ENCODE measurements around the gene PPP3R1.

Gene PPP3R1

GRCh38 chr2:68251855-68252399 lies 405 bp downstream of the PPP3R1 start:
- Histone ChIP-seq H3K4me3 (ENCODE audit: insufficient read depth in 1 of 2, low read depth in 1 of 2, low read length in 2 of 2) (peak overlapping the region; percentile 81 to 91), H3K18ac (ENCODE audit: low read depth in 1 of 2, low read length in 2 of 2) (peak overlapping the region; percentile 81 to 94), H2BK5ac (ENCODE audit: low read depth, low read length, poor library complexity, severe bottlenecking) (peak overlapping the region; percentile 84), H3K4me2 (ENCODE audit: low read length, poor library complexity, severe bottlenecking) (peak overlapping the region; percentile 92), H4K91ac (ENCODE audit: low read length) (peak overlapping the region; percentile 72), H3K36me3 (ENCODE audit: control insufficient read depth in 1 of 2, insufficient read depth in 2 of 2, low read depth in 1 of 2, low read length in 2 of 2) (no peaks in the 10 kb centered on the region), H2AK5ac (ENCODE audit: low read length, severe bottlenecking) (no peak overlapping the region), H3K4ac (ENCODE audit: low read depth in 1 of 2, low read length in 2 of 2) (peak overlapping the region; percentile 89 to 97), H4K8ac (ENCODE audit: low read length) (peak overlapping the region; percentile 75), H3K79me1 (replicated peaks; ENCODE audit: low read length, poor library complexity, severe bottlenecking) (no peaks in the 10 kb centered on the region), H3K9ac (ENCODE audit: low read length) (peak overlapping the region; percentile 95), H3K14ac (ENCODE audit: low read length in 2 of 2) (peak overlapping the region; percentile 74 to 89), H2BK12ac (ENCODE audit: low read length in 2 of 2) (peak overlapping the region; percentile 54 to 73), H3K27me3 (ENCODE audit: control insufficient read depth in 1 of 2, insufficient read depth in 1 of 2, low read length in 2 of 2) (no peaks in the 10 kb centered on the region), H2BK15ac (ENCODE audit: low read depth, poor library complexity, severe bottlenecking) (peak overlapping the region; percentile 86), H3K23ac (ENCODE audit: low read length in 2 of 2) (peak overlapping the region; percentile 85 to 89), H3K9me3 (ENCODE audit: control insufficient read depth, low read length) (no peaks in the 10 kb centered on the region), H2AFZ (ENCODE audit: low read depth, low read length) (peak overlapping the region; percentile 29), H3K27ac (ENCODE audit: low read length, poor library complexity, severe bottlenecking) (peak overlapping the region; percentile 91), H3K4me1 (ENCODE audit: control insufficient read depth, insufficient read depth, low read depth, low read length) (peaks cover 1% of the 10 kb centered on the region), H2BK120ac (ENCODE audit: low read depth, low read length) (peak overlapping the region; percentile 84)
- DNase-seq, result no peak
- 0% methylated on average over 17 of the region's 78 CpGs for WGBS

GRCh38 chr2:68251187-68251854 lies 1.0 kb downstream of the PPP3R1 start:
- H4K91ac ChIP-seq (ENCODE audit: low read length), result no peak overlapping the region
- H2AFZ ChIP-seq (ENCODE audit: low read depth, low read length), result no peak overlapping the region
- no peak overlapping the region for H4K8ac ChIP-seq (ENCODE audit: low read length)
- no peaks in the 10 kb centered on the region for H3K36me3 ChIP-seq (ENCODE audit: control insufficient read depth in 1 of 2, insufficient read depth in 2 of 2, low read depth in 1 of 2, low read length in 2 of 2)
- H3K4me2 ChIP-seq (ENCODE audit: low read length, poor library complexity, severe bottlenecking), result peak overlapping the region; percentile 92
- peak overlapping the region in 1 of 2 experiments; percentile 93 for H3K14ac ChIP-seq (ENCODE audit: low read length in 2 of 2)
- DNase-seq, result peak; percentile 86
- H2BK5ac ChIP-seq (ENCODE audit: low read depth, low read length, poor library complexity, severe bottlenecking), result peak overlapping the region; percentile 76
- no peaks in the 10 kb centered on the region for H3K9me3 ChIP-seq (ENCODE audit: control insufficient read depth, low read length)
- peak overlapping the region; percentile 95 for H3K9ac ChIP-seq (ENCODE audit: low read length)
- peak overlapping the region; percentile 98 for H3K27ac ChIP-seq (ENCODE audit: low read length, poor library complexity, severe bottlenecking)
- peak overlapping the region; percentile 84 for H2BK120ac ChIP-seq (ENCODE audit: low read depth, low read length)
- peak overlapping the region; percentile 89 for H2BK15ac ChIP-seq (ENCODE audit: low read depth, poor library complexity, severe bottlenecking)
- H3K4me1 ChIP-seq (ENCODE audit: control insufficient read depth, insufficient read depth, low read depth, low read length), result peaks cover 3% of the 10 kb centered on the region
- H3K18ac ChIP-seq (ENCODE audit: low read depth in 1 of 2, low read length in 2 of 2), result peak overlapping the region; percentile 94 to 96
- H3K27me3 ChIP-seq (ENCODE audit: control insufficient read depth in 1 of 2, insufficient read depth in 1 of 2, low read length in 2 of 2), result no peaks in the 10 kb centered on the region
- 1% methylated on average over 20 of the region's 41 CpGs for WGBS
- H2AK5ac ChIP-seq (ENCODE audit: low read length, severe bottlenecking), result peak overlapping the region; percentile 47
- H3K4me3 ChIP-seq (ENCODE audit: insufficient read depth in 1 of 2, low read depth in 1 of 2, low read length in 2 of 2), result peak overlapping the region; percentile 81 to 91
- peak overlapping the region; percentile 24 to 94 for H3K4ac ChIP-seq (ENCODE audit: low read depth in 1 of 2, low read length in 2 of 2)
- H3K23ac ChIP-seq (ENCODE audit: low read length in 2 of 2), result peak overlapping the region in 1 of 2 experiments; percentile 89
- peak overlapping the region in 1 of 2 experiments; percentile 94 for H2BK12ac ChIP-seq (ENCODE audit: low read length in 2 of 2)
- H3K79me1 ChIP-seq (replicated peaks; ENCODE audit: low read length, poor library complexity, severe bottlenecking), result no peaks in the 10 kb centered on the region

GRCh38 chr2:68250652-68251186 lies 1.6 kb downstream of the PPP3R1 start:
- Histone ChIP-seq H3K27me3 (ENCODE audit: control insufficient read depth in 1 of 2, insufficient read depth in 1 of 2, low read length in 2 of 2) (no peaks in the 10 kb centered on the region), H3K4me2 (ENCODE audit: low read length, poor library complexity, severe bottlenecking) (peak overlapping the region; percentile 92), H3K18ac (ENCODE audit: low read depth in 1 of 2, low read length in 2 of 2) (no peak overlapping the region), H2BK12ac (ENCODE audit: low read length in 2 of 2) (no peak overlapping the region), H3K36me3 (ENCODE audit: control insufficient read depth in 1 of 2, insufficient read depth in 2 of 2, low read depth in 1 of 2, low read length in 2 of 2) (no peaks in the 10 kb centered on the region), H4K8ac (ENCODE audit: low read length) (no peak overlapping the region), H3K4me1 (ENCODE audit: control insufficient read depth, insufficient read depth, low read depth, low read length) (peaks cover 3% of the 10 kb centered on the region), H3K4ac (ENCODE audit: low read depth in 1 of 2, low read length in 2 of 2) (no peak overlapping the region), H3K9me3 (ENCODE audit: control insufficient read depth, low read length) (no peaks in the 10 kb centered on the region), H4K91ac (ENCODE audit: low read length) (no peak overlapping the region), H2BK5ac (ENCODE audit: low read depth, low read length, poor library complexity, severe bottlenecking) (no peak overlapping the region), H3K79me1 (replicated peaks; ENCODE audit: low read length, poor library complexity, severe bottlenecking) (no peaks in the 10 kb centered on the region), H3K4me3 (ENCODE audit: insufficient read depth in 1 of 2, low read depth in 1 of 2, low read length in 2 of 2) (peak overlapping the region in 1 of 2 experiments; percentile 91), H2AFZ (ENCODE audit: low read depth, low read length) (no peak overlapping the region), H2BK15ac (ENCODE audit: low read depth, poor library complexity, severe bottlenecking) (no peak overlapping the region), H3K9ac (ENCODE audit: low read length) (peak overlapping the region; percentile 95), H3K14ac (ENCODE audit: low read length in 2 of 2) (no peak overlapping the region), H3K27ac (ENCODE audit: low read length, poor library complexity, severe bottlenecking) (peak overlapping the region; percentile 98), H2BK120ac (ENCODE audit: low read depth, low read length) (no peak overlapping the region), H3K23ac (ENCODE audit: low read length in 2 of 2) (no peak overlapping the region), H2AK5ac (ENCODE audit: low read length, severe bottlenecking) (no peak overlapping the region)
- 8% methylated on average over 13 of the region's 15 CpGs for WGBS
- DNase-seq, result no peak

- no peak overlapping the region for H2BK12ac ChIP-seq (ENCODE audit: low read length in 2 of 2)
- no peak overlapping the region for H3K14ac ChIP-seq (ENCODE audit: low read length in 2 of 2)
- peaks cover 3% of the 10 kb centered on the region for H3K4me1 ChIP-seq (ENCODE audit: control insufficient read depth, insufficient read depth, low read depth, low read length)
- no peak overlapping the region for H4K91ac ChIP-seq (ENCODE audit: low read length)
- no peak overlapping the region for H3K23ac ChIP-seq (ENCODE audit: low read length in 2 of 2)
- no peak overlapping the region for H2AK5ac ChIP-seq (ENCODE audit: low read length, severe bottlenecking)
- H3K79me1 ChIP-seq (replicated peaks; ENCODE audit: low read length, poor library complexity, severe bottlenecking), result no peaks in the 10 kb centered on the region
- H3K9me3 ChIP-seq (ENCODE audit: control insufficient read depth, low read length), result no peaks in the 10 kb centered on the region
- no peaks in the 10 kb centered on the region for H3K36me3 ChIP-seq (ENCODE audit: control insufficient read depth in 1 of 2, insufficient read depth in 2 of 2, low read depth in 1 of 2, low read length in 2 of 2)
- no peak for DNase-seq
- H3K27ac ChIP-seq (ENCODE audit: low read length, poor library complexity, severe bottlenecking), result no peak overlapping the region
- H2BK120ac ChIP-seq (ENCODE audit: low read depth, low read length), result no peak overlapping the region
- H3K27me3 ChIP-seq (ENCODE audit: control insufficient read depth in 1 of 2, insufficient read depth in 1 of 2, low read length in 2 of 2), result no peaks in the 10 kb centered on the region
- no peak overlapping the region for H3K18ac ChIP-seq (ENCODE audit: low read depth in 1 of 2, low read length in 2 of 2)
- peak overlapping the region; percentile 95 for H3K9ac ChIP-seq (ENCODE audit: low read length)
- no peak overlapping the region for H2AFZ ChIP-seq (ENCODE audit: low read depth, low read length)
- WGBS, result 40% methylated on average over 3 of the region's 5 CpGs
- H3K4me3 ChIP-seq (ENCODE audit: insufficient read depth in 1 of 2, low read depth in 1 of 2, low read length in 2 of 2), result peak overlapping the region in 1 of 2 experiments; percentile 91
- peak overlapping the region; percentile 92 for H3K4me2 ChIP-seq (ENCODE audit: low read length, poor library complexity, severe bottlenecking)
- no peak overlapping the region for H2BK15ac ChIP-seq (ENCODE audit: low read depth, poor library complexity, severe bottlenecking)
- H2BK5ac ChIP-seq (ENCODE audit: low read depth, low read length, poor library complexity, severe bottlenecking), result no peak overlapping the region
- no peak overlapping the region for H3K4ac ChIP-seq (ENCODE audit: low read depth in 1 of 2, low read length in 2 of 2)
- no peak overlapping the region for H4K8ac ChIP-seq (ENCODE audit: low read length)
Observed at GRCh38 chr2:68250196-68250595, 2.1 kb downstream of the PPP3R1 start.
